Hematopoietic multipotent progenitor cell treated with erythropoietin and hydrocortisone succinate and interleukin-3 and kit ligand, for 17 days (in vitro differentiated cells): ENCODE data around the gene FAM120C.

Source experiments
- DNase-seq: peaks from one replicate; pipeline ENCODE4 v3.0.0-alpha.2; 2015; ENCODE audit warnings: low spot score

The FAM120C gene

DNA sequence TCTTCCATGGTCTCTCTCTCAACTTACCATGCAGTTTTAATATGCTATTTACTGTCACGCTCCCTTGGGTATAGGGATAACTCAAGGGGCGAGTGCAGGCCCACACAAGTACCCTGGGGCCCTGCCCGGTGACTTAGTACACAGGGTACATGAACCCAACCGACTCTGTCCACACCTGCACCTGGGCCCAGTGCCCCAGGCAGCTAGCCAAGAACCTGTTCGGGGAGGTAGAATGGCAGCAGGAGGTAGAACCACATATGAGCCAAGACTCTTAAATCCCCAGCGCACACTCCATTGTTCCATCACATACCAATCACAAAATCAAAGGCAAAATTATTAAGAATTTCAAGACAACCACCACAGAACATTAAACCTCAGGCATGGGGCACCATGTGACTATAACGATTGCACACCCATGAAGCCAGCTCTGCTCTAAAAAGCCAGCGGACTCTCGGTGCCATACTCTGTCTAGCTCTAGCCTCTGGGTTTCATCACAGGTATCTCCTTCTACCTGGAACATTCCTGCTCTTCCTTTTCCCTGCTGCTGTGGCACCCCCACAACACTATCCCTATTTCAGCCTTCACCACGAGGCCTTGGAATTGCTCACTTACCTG, 153.4 kb downstream of the FAM120C start:
- no peak for DNase-seq

DNA sequence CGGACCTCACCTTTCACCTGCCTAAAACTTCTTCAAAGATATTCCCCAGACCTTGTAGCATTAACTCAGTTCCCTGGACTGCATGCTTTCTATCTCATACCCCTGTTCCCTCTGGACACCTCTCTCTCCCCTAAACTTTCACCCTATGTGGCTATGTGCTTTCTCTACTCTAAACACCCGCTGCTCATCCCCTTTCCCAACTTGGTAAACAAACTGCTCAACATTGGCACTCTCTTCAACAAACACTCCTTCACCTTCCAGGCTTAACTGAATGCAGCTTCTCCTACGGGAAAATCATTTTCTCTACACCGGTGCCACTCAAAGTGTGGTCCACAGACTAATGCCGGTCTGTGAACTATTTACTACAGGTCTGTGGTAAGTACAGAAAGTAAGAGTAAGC, 158.7 kb downstream of the FAM120C start:
- no peak for DNase-seq
